GM21619 (cell line): ENCODE results near the gene SKIC8.

Source experiments
- ATAC-seq: cut with Tn5 transposase; IDR thresholded peaks from one replicate; pipeline ENCODE4 v1.9.1; 2021; ENCODE audit not compliant: unreplicated experiment

Gene SKIC8

GRCh38 chr15:78292219-78292618, 7.2 kb downstream of the SKIC8 start:
- ATAC-seq, result no peak

GRCh38 chr15:78291698-78292097, 7.7 kb downstream of the SKIC8 start:
- no peak for ATAC-seq

GRCh38 chr15:78291052-78291451, 8.4 kb downstream of the SKIC8 start:
- no peak for ATAC-seq

- ATAC-seq, result no peak
Observed at GRCh38 chr15:78290222-78290621, 9.2 kb downstream of the SKIC8 start.

GRCh38 chr15:78284758-78285157, 14.7 kb downstream of the SKIC8 start:
- no peak for ATAC-seq

- no peak for ATAC-seq
Observed at GRCh38 chr15:78282324-78282723, 17.1 kb downstream of the SKIC8 start.

- no peak for ATAC-seq
Observed at GRCh38 chr15:78280319-78281072, 18.9 kb downstream of the SKIC8 start.

GRCh38 chr15:78276064-78276943, 23.1 kb downstream of the SKIC8 start:
- no peak for ATAC-seq

GRCh38 chr15:78274994-78275393, 24.4 kb downstream of the SKIC8 start:
- no peak for ATAC-seq

GRCh38 chr15:78272776-78273175, 26.6 kb downstream of the SKIC8 start:
- ATAC-seq, result no peak

GRCh38 chr15:78272316-78272715, 27.1 kb downstream of the SKIC8 start:
- ATAC-seq, result no peak

GRCh38 chr15:78266806-78267205, 32.6 kb downstream of the SKIC8 start:
- ATAC-seq, result no peak

- ATAC-seq, result no peak
Observed at GRCh38 chr15:78266229-78266628, 33.2 kb downstream of the SKIC8 start.

GRCh38 chr15:78265752-78266224, 33.6 kb downstream of the SKIC8 start:
- no peak for ATAC-seq

GRCh38 chr15:78265137-78265460, 34.3 kb downstream of the SKIC8 start:
- ATAC-seq, result no peak

GRCh38 chr15:78264304-78265136, 34.9 kb downstream of the SKIC8 start, which contains the start of gene DNAJA4:
TSS of gene DNAJA4 (plus strand) at chr15:78264562. CDS start at chr15:78264764, 202 bp downstream.
- ATAC-seq, result no peak

GRCh38 chr15:78263907-78264303, 35.5 kb downstream of the SKIC8 start:
- no peak for ATAC-seq

- ATAC-seq, result no peak
Observed at GRCh38 chr15:78263351-78263781, 36.0 kb downstream of the SKIC8 start.

GRCh38 chr15:78261062-78261461, 38.3 kb downstream of the SKIC8 start:
- ATAC-seq, result no peak

- no peak for ATAC-seq
Observed at GRCh38 chr15:78260489-78260888, 38.9 kb downstream of the SKIC8 start.

GRCh38 chr15:78259232-78259631, 40.2 kb downstream of the SKIC8 start:
- ATAC-seq, result no peak
